HG02571 (cell line): Measurements from ENCODE around the gene RPL31.
"Not testable (repeated sequence)": the region's sequence is repeated elsewhere in the genome, so short reads cannot be mapped to it uniquely, and the experiment has no call there.

Source experiments
- ATAC-seq: cut with Tn5 transposase; IDR thresholded peaks from one replicate; pipeline ENCODE4 v1.9.1; 2021; ENCODE audit warnings: mild to moderate bottlenecking, moderate library complexity; ENCODE audit not compliant: unreplicated experiment

Gene RPL31

GRCh38 chr2:101023327-101024107 lies 21.4 kb downstream of the RPL31 start:
- ATAC-seq, result no peak

- ATAC-seq, result no peak
These were observed 23.5 kb downstream of the RPL31 start for GRCh38 chr2:101025561-101025960.

GRCh38 chr2:101026253-101026701 lies 24.2 kb downstream of the RPL31 start:
- ATAC-seq, result no peak

GRCh38 chr2:101026923-101027469 lies 24.9 kb downstream of the RPL31 start:
- no peak for ATAC-seq

GRCh38 chr2:101027852-101028251 lies 25.8 kb downstream of the RPL31 start:
- ATAC-seq, result no peak

GRCh38 chr2:101030866-101031554 lies 28.9 kb downstream of the RPL31 start:
- no peak for ATAC-seq

- ATAC-seq, result no peak
These were observed 30.1 kb downstream of the RPL31 start for GRCh38 chr2:101032084-101032776.

GRCh38 chr2:101036562-101036961 lies 34.5 kb downstream of the RPL31 start:
- no peak for ATAC-seq

GRCh38 chr2:101037161-101037755 lies 35.2 kb downstream of the RPL31 start:
- ATAC-seq, result no peak

GRCh38 chr2:101038455-101039255 lies 36.6 kb downstream of the RPL31 start:
- ATAC-seq, result no peak

- no peak for ATAC-seq
These were observed 38.0 kb downstream of the RPL31 start for GRCh38 chr2:101040072-101040471.

GRCh38 chr2:101040761-101041160 lies 38.7 kb downstream of the RPL31 start:
- ATAC-seq, result no peak

GRCh38 chr2:101041413-101041812 lies 39.3 kb downstream of the RPL31 start:
- no peak for ATAC-seq

- ATAC-seq, result no peak
These were observed 43.2 kb downstream of the RPL31 start for GRCh38 chr2:101045330-101045729.

GRCh38 chr2:101047075-101047766 lies 45.1 kb downstream of the RPL31 start:
- ATAC-seq, result no peak

- ATAC-seq, result no peak
These were observed 45.7 kb downstream of the RPL31 start for GRCh38 chr2:101047774-101048173.

GRCh38 chr2:101048756-101049155 lies 46.7 kb downstream of the RPL31 start:
- ATAC-seq, result no peak

- not testable (repeated sequence) for ATAC-seq
These were observed 48.8 kb downstream of the RPL31 start for GRCh38 chr2:101050886-101051285.

- ATAC-seq, result no peak
These were observed 50.1 kb downstream of the RPL31 start for GRCh38 chr2:101052147-101052546.

- no peak for ATAC-seq
These were observed 51.0 kb downstream of the RPL31 start for GRCh38 chr2:101053117-101053516.
